ENCODE results near the gene TMEM163.
"Not testable (repeated sequence)": the region's sequence is repeated elsewhere in the genome, so short reads cannot be mapped to it uniquely, and the experiment has no call there.

TMEM163 gene

GRCh38 chr2:134663451-134664450 is 55.0 kb downstream of the TMEM163 start:
- TF ChIP-seq CTCF (IDR thresholded peaks at IDR 0.05; ENCODE audit: low read depth, low read length), result no peak
- no peak overlapping the region for H3K4me3 ChIP-seq (ENCODE audit: low read depth, low read length)
- no peak for DNase-seq (ENCODE audit: low read depth, low spot score)
- in situ Hi-C loops (cut with HindIII; ENCODE audit: low sequenced_read_pairs), result no loop called here

DNA sequence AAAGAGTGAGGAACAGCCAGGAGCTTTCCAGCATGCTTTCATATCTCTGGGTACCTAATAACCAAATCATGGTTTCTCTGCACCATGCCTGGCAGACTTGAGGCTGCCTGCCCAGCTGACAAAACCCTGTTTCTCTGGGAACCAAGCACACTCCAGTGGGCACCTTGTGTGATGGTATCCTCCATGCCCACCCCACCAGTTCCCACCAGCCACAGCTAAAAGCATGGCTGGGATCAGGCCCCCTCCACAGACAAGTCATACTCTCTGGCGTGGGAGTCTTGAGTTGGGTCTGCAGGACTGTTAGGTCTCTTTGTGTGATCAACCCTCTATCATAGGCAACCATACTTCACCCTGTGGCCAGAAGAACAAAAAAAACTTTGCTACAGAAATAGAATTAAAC is 56.0 kb downstream of the TMEM163 start:
- DNase-seq (ENCODE audit: low read depth, low spot score), result no peak
- TF ChIP-seq CTCF (IDR thresholded peaks at IDR 0.05; ENCODE audit: low read depth, low read length), result no peak
- H3K4me3 ChIP-seq (ENCODE audit: low read depth, low read length), result no peak overlapping the region
- in situ Hi-C loops (cut with HindIII; ENCODE audit: low sequenced_read_pairs), result no loop called here

DNA sequence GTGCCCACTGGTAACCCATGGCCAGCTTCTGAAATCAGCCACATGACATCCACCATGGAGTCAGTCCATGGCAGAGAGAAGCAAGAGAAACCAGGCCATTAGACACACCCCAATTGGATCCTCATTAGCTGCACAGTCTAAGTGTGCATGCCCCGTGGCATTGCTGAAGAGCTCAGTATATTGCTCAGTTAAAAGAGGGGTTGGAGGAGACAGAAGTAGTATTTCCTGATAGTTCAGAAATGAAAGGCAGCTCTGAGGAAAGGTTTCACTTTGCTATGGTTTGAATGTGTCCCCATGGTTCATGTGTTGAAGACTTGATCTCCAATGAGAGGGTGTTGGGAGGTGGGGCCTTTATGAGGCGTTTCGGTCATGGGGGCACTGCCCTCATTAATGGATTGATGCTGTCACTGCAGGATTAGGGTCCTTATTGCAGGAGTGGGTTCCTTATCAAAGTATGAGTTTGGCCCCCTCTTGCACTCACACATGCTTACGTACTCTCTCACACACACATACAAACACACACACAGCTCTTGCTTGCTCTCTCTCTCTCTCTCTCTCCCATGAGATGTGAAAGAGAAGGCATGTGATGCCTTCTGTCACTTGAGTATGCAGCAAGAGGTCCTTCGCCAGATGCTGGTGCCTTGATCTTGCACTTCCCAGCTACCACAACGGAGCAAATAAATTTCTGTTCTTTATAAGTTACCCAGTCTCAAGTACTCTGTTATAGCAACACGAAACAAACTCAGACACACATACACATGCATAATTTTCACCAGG is 58.0 kb downstream of the TMEM163 start:
- no peak for DNase-seq (ENCODE audit: low read depth, low spot score)
- H3K4me3 ChIP-seq (ENCODE audit: low read depth, low read length), result no peak overlapping the region
- TF ChIP-seq CTCF (IDR thresholded peaks at IDR 0.05; ENCODE audit: low read depth, low read length), result no peak
- in situ Hi-C loops (cut with HindIII; ENCODE audit: low sequenced_read_pairs), result no loop called here

DNA sequence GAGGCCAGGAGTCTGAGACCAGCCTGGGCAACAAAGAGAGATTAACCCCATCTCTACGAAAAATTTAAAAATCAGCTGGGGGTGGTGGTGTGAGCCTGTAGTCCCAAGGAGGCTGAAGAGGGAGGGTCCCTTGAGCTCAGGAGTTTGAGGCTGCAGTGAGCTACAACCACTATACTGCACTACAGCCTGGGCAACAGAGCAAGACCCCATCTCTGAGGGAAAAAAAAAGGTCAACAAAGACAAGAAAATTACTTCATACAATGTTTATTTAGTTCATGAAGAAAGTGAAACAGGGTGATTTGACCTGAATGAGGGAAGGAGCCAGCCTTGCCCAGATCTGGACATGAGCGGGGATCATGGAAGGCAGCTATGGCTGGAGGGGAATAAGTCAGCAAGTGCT is 59.1 kb downstream of the TMEM163 start:
- in situ Hi-C loops (cut with HindIII; ENCODE audit: low sequenced_read_pairs), result no loop called here
- no peak for DNase-seq (ENCODE audit: low read depth, low spot score)
- H3K4me3 ChIP-seq (ENCODE audit: low read depth, low read length), result no peak overlapping the region
- TF ChIP-seq CTCF (IDR thresholded peaks at IDR 0.05; ENCODE audit: low read depth, low read length), result no peak

DNA sequence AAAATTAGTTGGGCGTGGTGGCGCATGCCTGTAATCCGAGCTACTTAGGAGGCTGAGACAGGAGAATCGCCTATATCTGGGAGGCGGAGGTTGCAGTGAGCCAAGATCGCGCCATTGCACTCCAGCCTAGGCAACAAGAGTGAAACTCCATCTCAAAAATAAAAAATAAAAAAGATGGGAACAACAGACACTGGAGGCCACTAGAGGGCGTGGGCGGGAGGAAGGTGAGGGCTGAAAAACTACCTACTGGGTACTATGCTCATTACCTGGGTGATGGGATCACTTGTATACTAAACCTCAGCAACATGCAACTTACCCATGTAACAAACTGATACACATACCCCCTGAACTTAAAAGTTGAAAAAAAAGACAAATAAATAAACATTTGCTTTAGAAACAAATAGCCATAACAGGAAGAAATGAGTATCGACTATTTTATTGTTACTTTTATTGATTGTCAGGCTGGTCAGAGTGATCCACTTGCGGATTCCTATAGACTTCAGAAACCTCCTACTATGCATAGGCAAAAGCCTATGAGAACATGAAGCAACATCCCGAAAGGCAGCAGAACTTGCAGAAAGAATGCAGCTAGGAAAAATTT is 61.0 kb downstream of the TMEM163 start:
- no peak overlapping the region for H3K4me3 ChIP-seq (ENCODE audit: low read depth, low read length)
- in situ Hi-C loops (cut with HindIII; ENCODE audit: low sequenced_read_pairs), result no loop called here
- peak; percentile 36 for TF ChIP-seq CTCF (IDR thresholded peaks at IDR 0.05; ENCODE audit: low read depth, low read length)
- DNase-seq (ENCODE audit: low read depth, low spot score), result no peak

GRCh38 chr2:134656391-134656790 is 62.4 kb downstream of the TMEM163 start:
- DNase-seq (ENCODE audit: low read depth, low spot score); in situ Hi-C loops (cut with HindIII; ENCODE audit: low sequenced_read_pairs); H3K4me3 ChIP-seq (ENCODE audit: low read depth, low read length): not testable (repeated sequence)
